SK-N-SH treated with all-trans-retinoic acid at 6 μM for 48 hours (cell line): ENCODE results near the gene ADAP1.

Experiments
- ATAC-seq: fragments of 200-7000 bp; cut with Tn5 transposase; 3 replicates; pipeline ENCODE4 v1.9.1; 2020; ENCODE audit warnings: mild to moderate bottlenecking, moderate library complexity
- ARNTL ChIP-seq: fragments of 450-650 bp; formaldehyde crosslinking; IDR thresholded peaks from 2 replicates; pipeline ENCODE4 v1.5.0; 2020; ENCODE audit warnings: low read depth, mild to moderate bottlenecking, moderate library complexity, borderline replicate concordance
- BACH2 ChIP-seq: fragments of 250-450 bp; sonication (Bioruptor Pico); IDR thresholded peaks from 2 replicates; pipeline ENCODE4 v1.9.0; 2021; ENCODE audit warnings: mild to moderate bottlenecking, borderline replicate concordance
- CSDC2 ChIP-seq: fragments of 250-450 bp; sonication (Bioruptor Pico); IDR thresholded peaks from 2 replicates; pipeline ENCODE4 v1.5.0; 2020; ENCODE audit warnings: mild to moderate bottlenecking, moderate library complexity
- CSRNP3 ChIP-seq: fragments of 250-450 bp; sonication (Bioruptor Pico); IDR thresholded peaks from 2 replicates; pipeline ENCODE4 v1.5.1; 2021; ENCODE audit warnings: mild to moderate bottlenecking, moderate library complexity
- ESRRG ChIP-seq: fragments of 250-450 bp; sonication (Bioruptor Pico); IDR thresholded peaks from 2 replicates; pipeline ENCODE4 v1.6.1; 2021; ENCODE audit warnings: mild to moderate bottlenecking
- GLIS3 ChIP-seq: fragments of 250-450 bp; sonication (Bioruptor Pico); IDR thresholded peaks from 2 replicates; pipeline ENCODE4 v1.5.0; 2020; ENCODE audit warnings: mild to moderate bottlenecking, moderate library complexity
- ISL1 ChIP-seq: fragments of 250-450 bp; sonication (Bioruptor Pico); IDR thresholded peaks from 2 replicates; pipeline ENCODE4 v2.1.2; 2022; ENCODE audit warnings: mild to moderate bottlenecking, moderate library complexity
- PPARA ChIP-seq: fragments of 250-450 bp; sonication (Bioruptor Pico); IDR thresholded peaks from 2 replicates; pipeline ENCODE4 v1.5.0; 2020; ENCODE audit warnings: mild to moderate bottlenecking, borderline replicate concordance
- RARB ChIP-seq: fragments of 250-450 bp; sonication (Bioruptor Pico); IDR thresholded peaks from 2 replicates; pipeline ENCODE4 v1.8.0; 2021; ENCODE audit warnings: mild to moderate bottlenecking, moderate library complexity
- SNAI2 ChIP-seq: fragments of 250-450 bp; sonication (Bioruptor Pico); IDR thresholded peaks from 2 replicates; pipeline ENCODE4 v1.5.0; 2020; ENCODE audit warnings: mild to moderate bottlenecking, moderate library complexity
- TCF4 ChIP-seq: fragments of 250-450 bp; sonication (Bioruptor Pico); IDR thresholded peaks from 2 replicates; pipeline ENCODE4 v1.8.0; 2021; ENCODE audit warnings: mild to moderate bottlenecking, moderate library complexity, borderline replicate concordance
- TOX ChIP-seq: fragments of 250-450 bp; sonication (Bioruptor Pico); IDR thresholded peaks from 2 replicates; pipeline ENCODE4 v1.8.0; 2021; ENCODE audit warnings: mild to moderate bottlenecking, moderate library complexity, borderline replicate concordance
- ZC3H10 ChIP-seq: fragments of 250-450 bp; sonication (Bioruptor Pico); IDR thresholded peaks from 2 replicates; pipeline ENCODE4 v1.5.1; 2021; ENCODE audit warnings: mild to moderate bottlenecking, moderate library complexity
- ZFP3 ChIP-seq: fragments of 250-450 bp; sonication (Bioruptor Pico); IDR thresholded peaks from 2 replicates; pipeline ENCODE4 v1.5.0; 2020; ENCODE audit warnings: mild to moderate bottlenecking, moderate library complexity
- ZFP30 ChIP-seq: fragments of 450-650 bp; formaldehyde crosslinking; IDR thresholded peaks from 2 replicates; pipeline ENCODE4 v1.5.0; 2022; ENCODE audit warnings: mild to moderate bottlenecking, moderate library complexity
- ZNF565 ChIP-seq: fragments of 450-650 bp; formaldehyde crosslinking; conservative IDR thresholded peaks from 2 replicates; pipeline ENCODE4 v1.5.0; 2020; ENCODE audit warnings: low read depth, mild to moderate bottlenecking, moderate library complexity
- ZNF70 ChIP-seq: fragments of 450-650 bp; formaldehyde crosslinking; IDR thresholded peaks from 2 replicates; pipeline ENCODE4 v1.5.0; 2020; ENCODE audit warnings: mild to moderate bottlenecking, moderate library complexity
- ZNF8 ChIP-seq: fragments of 450-650 bp; formaldehyde crosslinking; IDR thresholded peaks from 2 replicates; pipeline ENCODE4 v1.5.0; 2020; ENCODE audit warnings: mild to moderate bottlenecking, moderate library complexity
- TF ChIP-seq, protein P1 (sequence below): fragments of 250-450 bp; sonication (Bioruptor Pico); IDR thresholded peaks from 2 replicates; pipeline ENCODE4 v1.5.1; 2020; ENCODE audit warnings: low read depth, mild to moderate bottlenecking, moderate library complexity
- TF ChIP-seq, protein P2 (sequence below): fragments of 250-450 bp; sonication (Bioruptor Pico); IDR thresholded peaks from 2 replicates; pipeline ENCODE4 v1.8.0; 2020; ENCODE audit warnings: mild to moderate bottlenecking, moderate library complexity, borderline replicate concordance
- TF ChIP-seq, protein P3 (sequence below): fragments of 250-450 bp; sonication (Bioruptor Pico); IDR thresholded peaks from 2 replicates; pipeline ENCODE4 v1.8.0; 2021; ENCODE audit warnings: low read depth, mild to moderate bottlenecking, moderate library complexity, borderline replicate concordance
- TF ChIP-seq, protein P4 (sequence below): fragments of 250-450 bp; sonication (Bioruptor Pico); IDR thresholded peaks from 2 replicates; pipeline ENCODE4 v1.5.0; 2020; ENCODE audit warnings: mild to moderate bottlenecking, moderate library complexity

ADAP1 gene

DNA sequence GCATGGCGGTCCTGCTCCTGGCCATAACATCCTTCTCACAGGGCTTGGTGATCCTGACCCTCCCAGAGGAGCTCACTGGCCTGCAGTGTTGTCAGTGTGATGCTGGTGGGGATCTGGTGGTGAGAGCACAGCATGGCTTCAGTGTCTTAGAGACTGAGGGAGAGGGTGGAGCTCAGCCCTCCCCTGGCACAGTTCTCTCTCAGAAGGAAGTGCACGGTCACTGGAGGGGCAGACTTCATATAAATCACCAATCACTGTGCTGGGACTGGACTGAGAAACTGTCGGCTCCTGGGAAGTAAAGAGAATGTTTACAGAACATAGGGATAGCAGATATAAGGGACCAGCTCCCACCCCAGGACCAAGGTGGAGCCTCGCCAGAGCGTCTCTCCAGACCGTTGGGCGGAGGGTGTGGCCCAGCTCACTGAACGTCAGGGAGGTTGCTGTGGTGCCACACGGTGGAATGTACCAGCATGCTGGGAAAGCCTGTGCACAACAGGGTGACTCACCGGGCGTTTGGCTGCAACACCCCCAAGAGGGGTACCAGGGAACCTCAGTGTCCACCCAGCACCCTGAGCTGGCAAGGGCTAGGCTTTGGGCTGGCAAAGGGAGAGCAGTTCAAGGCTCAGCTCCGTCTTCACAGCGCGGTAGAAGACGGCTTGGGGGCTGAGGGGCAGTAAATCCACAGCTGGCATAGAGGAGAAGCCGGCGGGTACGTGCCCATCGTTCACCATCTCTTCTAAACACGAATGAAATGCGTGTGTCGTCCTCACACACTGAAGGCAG is 86.9 kb downstream of the ADAP1 start (continued):
- no peak for TF ChIP-seq BACH2

- no peak for TF ChIP-seq ESRRG (CRISPR knock-in tag)
- TF ChIP-seq GLIS3 (CRISPR knock-in tag) = no peak
- TF ChIP-seq, protein P1, sequence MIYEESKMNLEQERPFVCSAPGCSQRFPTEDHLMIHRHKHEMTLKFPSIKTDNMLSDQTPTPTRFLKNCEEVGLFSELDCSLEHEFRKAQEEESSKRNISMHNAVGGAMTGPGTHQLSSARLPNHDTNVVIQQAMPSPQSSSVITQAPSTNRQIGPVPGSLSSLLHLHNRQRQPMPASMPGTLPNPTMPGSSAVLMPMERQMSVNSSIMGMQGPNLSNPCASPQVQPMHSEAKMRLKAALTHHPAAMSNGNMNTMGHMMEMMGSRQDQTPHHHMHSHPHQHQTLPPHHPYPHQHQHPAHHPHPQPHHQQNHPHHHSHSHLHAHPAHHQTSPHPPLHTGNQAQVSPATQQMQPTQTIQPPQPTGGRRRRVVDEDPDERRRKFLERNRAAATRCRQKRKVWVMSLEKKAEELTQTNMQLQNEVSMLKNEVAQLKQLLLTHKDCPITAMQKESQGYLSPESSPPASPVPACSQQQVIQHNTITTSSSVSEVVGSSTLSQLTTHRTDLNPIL (CRISPR knock-in tag) = no peak
- no peak for TF ChIP-seq CSDC2
- TF ChIP-seq, protein P2, sequence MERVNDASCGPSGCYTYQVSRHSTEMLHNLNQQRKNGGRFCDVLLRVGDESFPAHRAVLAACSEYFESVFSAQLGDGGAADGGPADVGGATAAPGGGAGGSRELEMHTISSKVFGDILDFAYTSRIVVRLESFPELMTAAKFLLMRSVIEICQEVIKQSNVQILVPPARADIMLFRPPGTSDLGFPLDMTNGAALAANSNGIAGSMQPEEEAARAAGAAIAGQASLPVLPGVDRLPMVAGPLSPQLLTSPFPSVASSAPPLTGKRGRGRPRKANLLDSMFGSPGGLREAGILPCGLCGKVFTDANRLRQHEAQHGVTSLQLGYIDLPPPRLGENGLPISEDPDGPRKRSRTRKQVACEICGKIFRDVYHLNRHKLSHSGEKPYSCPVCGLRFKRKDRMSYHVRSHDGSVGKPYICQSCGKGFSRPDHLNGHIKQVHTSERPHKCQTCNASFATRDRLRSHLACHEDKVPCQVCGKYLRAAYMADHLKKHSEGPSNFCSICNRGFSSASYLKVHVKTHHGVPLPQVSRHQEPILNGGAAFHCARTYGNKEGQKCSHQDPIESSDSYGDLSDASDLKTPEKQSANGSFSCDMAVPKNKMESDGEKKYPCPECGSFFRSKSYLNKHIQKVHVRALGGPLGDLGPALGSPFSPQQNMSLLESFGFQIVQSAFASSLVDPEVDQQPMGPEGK = no peak
- TF ChIP-seq ZNF70 = no peak
- no peak for TF ChIP-seq CSRNP3 (CRISPR knock-in tag)
- no peak for TF ChIP-seq BACH2
- TF ChIP-seq ZC3H10 (CRISPR knock-in tag) = no peak
- TF ChIP-seq, protein P3, sequence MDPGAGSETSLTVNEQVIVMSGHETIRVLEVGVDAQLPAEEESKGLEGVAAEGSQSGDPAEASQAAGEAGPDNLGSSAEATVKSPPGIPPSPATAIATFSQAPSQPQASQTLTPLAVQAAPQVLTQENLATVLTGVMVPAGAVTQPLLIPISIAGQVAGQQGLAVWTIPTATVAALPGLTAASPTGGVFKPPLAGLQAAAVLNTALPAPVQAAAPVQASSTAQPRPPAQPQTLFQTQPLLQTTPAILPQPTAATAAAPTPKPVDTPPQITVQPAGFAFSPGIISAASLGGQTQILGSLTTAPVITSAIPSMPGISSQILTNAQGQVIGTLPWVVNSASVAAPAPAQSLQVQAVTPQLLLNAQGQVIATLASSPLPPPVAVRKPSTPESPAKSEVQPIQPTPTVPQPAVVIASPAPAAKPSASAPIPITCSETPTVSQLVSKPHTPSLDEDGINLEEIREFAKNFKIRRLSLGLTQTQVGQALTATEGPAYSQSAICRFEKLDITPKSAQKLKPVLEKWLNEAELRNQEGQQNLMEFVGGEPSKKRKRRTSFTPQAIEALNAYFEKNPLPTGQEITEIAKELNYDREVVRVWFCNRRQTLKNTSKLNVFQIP (CRISPR knock-in tag) = no peak
- no peak for TF ChIP-seq TOX (CRISPR knock-in tag)
- no peak for TF ChIP-seq ZFP3 (CRISPR knock-in tag)
- no peak for TF ChIP-seq PPARA (CRISPR knock-in tag)
- TF ChIP-seq ZFP30 (CRISPR knock-in tag) = no peak
- TF ChIP-seq ARNTL (CRISPR knock-in tag) = no peak
- TF ChIP-seq SNAI2 (CRISPR knock-in tag) = no peak
- TF ChIP-seq RARB (CRISPR knock-in tag) = no peak
- no peak for TF ChIP-seq TCF4 (CRISPR knock-in tag)
- TF ChIP-seq ZNF565 (CRISPR knock-in tag) = no peak
- TF ChIP-seq, protein P4, sequence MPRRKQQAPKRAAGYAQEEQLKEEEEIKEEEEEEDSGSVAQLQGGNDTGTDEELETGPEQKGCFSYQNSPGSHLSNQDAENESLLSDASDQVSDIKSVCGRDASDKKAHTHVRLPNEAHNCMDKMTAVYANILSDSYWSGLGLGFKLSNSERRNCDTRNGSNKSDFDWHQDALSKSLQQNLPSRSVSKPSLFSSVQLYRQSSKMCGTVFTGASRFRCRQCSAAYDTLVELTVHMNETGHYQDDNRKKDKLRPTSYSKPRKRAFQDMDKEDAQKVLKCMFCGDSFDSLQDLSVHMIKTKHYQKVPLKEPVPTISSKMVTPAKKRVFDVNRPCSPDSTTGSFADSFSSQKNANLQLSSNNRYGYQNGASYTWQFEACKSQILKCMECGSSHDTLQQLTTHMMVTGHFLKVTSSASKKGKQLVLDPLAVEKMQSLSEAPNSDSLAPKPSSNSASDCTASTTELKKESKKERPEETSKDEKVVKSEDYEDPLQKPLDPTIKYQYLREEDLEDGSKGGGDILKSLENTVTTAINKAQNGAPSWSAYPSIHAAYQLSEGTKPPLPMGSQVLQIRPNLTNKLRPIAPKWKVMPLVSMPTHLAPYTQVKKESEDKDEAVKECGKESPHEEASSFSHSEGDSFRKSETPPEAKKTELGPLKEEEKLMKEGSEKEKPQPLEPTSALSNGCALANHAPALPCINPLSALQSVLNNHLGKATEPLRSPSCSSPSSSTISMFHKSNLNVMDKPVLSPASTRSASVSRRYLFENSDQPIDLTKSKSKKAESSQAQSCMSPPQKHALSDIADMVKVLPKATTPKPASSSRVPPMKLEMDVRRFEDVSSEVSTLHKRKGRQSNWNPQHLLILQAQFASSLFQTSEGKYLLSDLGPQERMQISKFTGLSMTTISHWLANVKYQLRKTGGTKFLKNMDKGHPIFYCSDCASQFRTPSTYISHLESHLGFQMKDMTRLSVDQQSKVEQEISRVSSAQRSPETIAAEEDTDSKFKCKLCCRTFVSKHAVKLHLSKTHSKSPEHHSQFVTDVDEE (CRISPR knock-in tag) = no peak
- no peak for ATAC-seq
Measured at GRCh38 chr7:867001-867405, 87.5 kb downstream of the ADAP1 start.

- ATAC-seq = no peak
- no peak for TF ChIP-seq SNAI2 (CRISPR knock-in tag)
- TF ChIP-seq ZNF8 (CRISPR knock-in tag) = no peak
- TF ChIP-seq, protein P2 = no peak
- no peak for TF ChIP-seq BACH2
- TF ChIP-seq GLIS3 (CRISPR knock-in tag) = no peak
- TF ChIP-seq ZFP3 (CRISPR knock-in tag) = no peak
- TF ChIP-seq, protein P1 (CRISPR knock-in tag) = no peak
- no peak for TF ChIP-seq ZFP30 (CRISPR knock-in tag)
- TF ChIP-seq PPARA (CRISPR knock-in tag) = no peak
- TF ChIP-seq ZNF70 = no peak
- no peak for TF ChIP-seq ISL1 (CRISPR knock-in tag)
- no peak for TF ChIP-seq ARNTL (CRISPR knock-in tag)
Measured at GRCh38 chr7:865921-866320, 88.6 kb downstream of the ADAP1 start.
